ENCODE measurements around the gene TMEM270.

The TMEM270 gene

DNA sequence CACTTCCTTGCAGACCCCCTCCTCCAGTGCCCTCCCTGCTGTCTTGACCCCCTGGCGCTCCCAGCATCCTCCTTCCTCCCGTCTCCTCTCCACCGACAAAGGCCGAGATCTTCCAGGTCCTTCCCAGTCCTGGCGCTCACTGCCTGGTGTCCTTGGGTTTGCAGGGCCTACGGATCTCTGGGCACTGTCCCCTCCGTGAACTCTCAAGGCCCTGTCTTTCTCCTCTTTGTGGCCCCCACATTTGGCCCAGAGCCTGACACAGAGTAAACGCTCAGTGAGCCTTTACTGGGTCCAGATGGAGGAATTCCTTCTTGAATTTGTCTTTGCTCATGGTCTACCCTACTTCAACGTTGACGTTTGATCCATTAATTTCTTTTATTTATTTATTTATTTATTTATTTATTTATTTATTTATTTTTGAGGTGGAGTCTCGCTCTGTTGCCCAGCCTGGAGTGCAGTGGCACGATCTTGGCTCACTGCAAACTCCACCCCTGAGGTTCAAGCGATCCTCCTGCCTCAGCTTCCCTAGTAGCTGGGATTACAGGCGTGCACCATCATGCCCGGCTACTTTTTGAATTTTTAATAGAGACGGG, 29.7 kb downstream of the TMEM270 start:
- DNase-seq: no peak

DNA sequence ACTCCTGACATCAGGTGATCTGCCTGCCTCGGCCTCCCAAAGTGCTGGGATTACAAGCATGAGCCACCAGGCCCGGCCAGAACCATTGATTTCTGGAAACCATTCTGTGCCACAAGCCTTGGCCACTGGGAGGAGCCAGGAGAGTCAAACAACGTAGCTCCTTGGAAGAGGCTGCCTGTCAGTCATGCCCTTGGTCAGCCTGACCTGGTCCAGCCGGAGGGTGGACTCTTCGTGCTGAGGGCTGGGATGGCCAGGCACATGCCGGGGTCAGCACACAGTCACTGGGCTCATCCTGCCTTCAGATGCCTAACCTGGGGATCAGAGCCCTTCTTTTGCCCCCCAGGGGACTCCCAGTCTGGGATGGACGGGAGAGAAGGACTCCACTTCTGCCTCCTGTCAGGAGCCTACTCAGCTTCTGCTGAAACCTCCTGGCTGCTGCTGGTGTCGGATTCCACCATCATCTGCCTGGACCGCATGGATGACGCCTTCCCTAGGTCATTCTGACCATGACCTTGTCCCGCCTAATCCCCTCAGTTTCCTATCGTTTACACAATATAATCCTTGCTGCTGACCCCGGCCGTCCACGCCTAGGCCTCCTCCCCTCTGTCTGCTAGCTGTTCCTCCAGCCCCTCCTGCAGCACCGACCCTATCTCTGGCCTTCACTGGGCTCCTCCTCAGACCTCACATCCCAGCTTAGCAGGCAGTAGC, 30.4 kb downstream of the TMEM270 start:
- DNase-seq: no peak

DNA sequence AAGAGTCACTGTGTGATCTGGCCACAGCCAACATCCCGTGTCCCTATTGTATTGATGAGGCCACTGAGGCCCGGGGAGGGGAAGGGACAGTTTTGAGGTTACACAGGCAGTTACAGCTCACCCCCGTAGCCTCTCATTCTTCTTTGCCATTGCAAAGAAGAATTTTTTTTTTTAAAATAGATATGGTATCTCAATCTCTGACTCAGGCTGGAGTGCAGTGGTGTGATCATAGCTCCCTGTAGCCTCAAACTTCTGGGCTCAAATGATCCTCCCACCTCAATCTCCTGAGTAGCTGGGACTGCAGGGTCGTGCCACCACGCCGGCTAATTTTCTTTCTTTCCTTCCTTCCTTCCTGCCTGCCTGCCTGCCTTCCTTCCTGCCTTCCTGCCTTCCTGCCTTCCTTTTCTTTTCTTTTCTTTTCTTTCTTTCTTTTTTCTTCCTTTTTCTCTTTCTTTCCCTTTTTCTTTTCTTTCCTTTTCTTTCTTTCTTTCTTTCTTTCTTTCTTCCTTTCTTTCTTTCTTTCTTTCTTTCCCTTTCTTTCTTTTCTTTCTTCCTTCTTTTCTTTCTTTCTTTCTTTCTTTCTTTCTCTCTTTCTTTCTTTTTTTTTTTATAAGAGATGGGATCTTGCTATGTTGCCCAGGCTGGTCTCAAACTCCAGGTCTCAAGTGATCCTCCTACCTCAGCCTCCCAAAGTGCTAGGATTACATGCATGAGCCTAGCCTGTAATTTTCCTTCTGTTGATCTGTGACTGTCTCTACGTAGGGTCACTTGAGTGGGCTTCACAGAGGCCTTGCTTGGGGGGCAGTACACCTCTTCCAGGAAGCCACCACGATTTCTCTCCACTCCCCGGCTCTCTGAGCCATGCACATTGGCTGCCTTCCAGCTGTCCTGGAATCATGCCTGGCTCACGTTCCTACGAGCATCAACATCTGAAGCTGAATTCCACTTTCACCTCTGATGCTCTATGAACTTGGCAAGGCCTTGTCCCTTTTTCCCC, 31.3 kb downstream of the TMEM270 start:
- DNase-seq: no peak

DNA sequence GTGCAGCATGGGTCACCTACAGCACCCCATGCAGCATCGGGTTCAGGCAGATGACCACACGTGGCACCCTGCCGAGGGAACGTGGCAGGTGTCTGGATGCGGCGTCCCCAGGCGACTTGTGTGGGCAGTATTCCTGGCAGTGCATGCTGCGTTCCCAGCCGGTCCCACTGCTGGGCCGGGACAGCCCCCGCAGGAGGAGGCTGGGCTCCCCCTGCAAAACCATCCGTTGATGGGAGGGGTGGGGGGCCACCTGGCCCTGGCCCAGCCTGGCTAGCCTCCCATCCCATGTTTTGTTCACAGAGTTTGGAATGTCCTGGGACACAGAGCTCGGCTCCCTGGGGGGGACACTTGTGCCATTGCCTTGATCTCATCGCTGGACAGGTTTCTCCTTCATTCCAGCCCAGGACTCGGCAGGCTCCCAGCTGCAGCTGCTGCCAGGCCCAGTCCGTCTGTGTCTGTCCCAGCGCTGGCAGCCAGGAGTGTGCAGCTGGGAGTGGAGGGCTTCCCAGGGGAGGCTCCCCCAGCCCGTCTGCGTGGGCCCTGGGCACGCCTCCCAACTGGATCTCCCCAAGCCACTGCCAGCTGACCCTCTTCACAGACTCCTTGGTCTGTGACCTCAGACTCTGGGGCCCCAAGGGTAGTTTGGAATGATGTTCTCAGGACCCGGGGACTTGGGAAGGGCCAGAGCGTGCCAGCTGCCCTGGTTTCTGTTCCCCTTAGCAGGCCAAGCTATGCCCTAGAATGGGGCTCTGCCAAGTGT, 32.6 kb downstream of the TMEM270 start:
- no peak for DNase-seq

DNA sequence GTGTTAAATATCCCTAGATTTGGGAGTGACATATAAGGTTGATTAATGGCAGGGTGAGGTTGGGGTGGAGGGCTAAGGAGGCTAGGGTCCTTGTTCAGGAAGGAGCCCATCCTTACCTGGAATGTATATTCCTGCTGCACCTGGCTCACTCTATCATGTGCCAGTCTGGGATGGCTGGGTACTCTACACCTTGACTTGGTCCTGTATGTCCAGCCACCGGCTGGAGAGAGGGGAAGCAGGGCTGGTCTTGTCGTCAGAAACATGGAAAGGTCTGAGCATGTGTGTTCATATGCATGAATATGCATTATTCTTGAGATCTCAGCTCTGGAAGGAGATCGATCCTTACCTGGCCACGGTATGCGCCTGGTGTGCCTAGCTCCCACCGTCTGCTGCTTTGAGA, 33.2 kb downstream of the TMEM270 start:
- DNase-seq: no peak

DNA sequence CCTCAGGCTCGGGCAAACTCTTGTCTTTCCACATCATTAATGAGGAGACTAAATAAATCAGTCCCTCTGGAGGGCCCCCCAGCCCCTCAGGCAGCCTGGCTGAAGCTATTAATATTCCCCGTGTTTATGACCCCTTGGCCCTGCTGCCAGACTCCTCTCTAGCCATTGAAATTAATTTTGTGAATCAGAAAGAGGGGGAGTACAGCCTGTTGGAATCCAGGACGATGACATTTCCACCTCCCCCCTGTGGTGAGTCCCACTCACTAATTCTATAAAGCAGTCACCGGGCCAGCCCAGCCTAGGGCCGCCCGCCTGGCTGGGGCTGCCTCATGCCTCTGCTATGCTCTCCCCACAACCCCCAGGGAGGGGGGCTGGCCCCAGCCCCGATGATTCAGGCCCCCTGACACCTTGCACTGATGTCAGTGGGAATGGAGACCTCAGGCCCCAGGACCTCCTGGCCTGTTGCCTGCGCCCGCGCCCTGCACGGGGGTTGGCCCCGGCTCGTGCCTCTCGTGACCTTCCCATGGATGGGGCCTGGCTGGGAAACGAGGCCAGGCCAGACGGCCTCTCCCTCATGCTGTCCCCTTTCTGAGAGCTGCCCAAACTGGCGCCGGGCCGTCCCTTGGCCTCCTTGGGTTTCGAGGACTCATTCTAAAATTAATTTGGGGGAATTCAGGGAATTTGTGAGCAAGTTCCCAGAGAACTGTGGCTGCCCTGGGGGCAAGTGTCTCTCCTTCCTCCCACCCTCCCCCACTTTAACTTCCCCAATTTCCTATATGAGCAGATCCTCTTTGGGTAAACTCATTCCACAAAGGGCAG, 34.0 kb downstream of the TMEM270 start:
- DNase-seq: no peak

DNA sequence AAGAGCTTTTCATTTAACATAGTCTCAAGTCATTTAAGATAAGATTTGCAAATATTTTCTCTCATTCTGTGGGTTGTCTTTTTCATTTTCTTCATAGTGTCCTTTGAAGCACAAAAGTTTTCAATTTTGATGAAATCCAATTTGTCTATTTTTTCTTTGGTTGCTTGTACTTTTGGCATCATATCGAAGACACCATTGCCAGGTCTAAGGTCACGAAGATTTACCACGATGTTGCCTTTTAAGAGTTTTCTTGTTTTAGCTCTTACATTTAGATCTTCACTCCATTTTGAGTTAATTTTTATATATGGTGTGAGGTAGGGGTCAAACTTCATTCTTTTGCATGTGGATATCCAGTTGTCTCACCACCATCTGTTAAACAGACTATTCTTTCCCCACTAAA, 34.7 kb downstream of the TMEM270 start:
- no peak for DNase-seq

DNA sequence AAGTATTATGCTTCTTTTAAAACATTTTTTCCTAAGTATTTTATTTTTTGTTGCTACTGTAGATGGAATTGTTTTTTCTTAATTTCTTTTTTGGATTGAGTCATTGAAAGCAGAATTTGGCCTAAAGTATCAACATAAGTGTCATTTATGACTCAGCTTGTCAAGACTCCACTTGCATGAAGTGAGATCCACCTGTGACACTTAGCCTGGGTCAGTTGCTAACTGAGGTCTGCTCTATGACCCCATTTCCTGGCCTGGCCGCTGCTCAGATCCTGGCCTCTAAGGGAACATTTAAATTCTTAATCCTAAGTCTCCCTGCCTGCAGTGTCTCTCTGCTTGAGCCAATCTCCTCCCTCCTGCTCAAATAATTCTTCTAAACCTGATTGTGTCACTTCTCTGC, 35.5 kb downstream of the TMEM270 start:
- no peak for DNase-seq

DNA sequence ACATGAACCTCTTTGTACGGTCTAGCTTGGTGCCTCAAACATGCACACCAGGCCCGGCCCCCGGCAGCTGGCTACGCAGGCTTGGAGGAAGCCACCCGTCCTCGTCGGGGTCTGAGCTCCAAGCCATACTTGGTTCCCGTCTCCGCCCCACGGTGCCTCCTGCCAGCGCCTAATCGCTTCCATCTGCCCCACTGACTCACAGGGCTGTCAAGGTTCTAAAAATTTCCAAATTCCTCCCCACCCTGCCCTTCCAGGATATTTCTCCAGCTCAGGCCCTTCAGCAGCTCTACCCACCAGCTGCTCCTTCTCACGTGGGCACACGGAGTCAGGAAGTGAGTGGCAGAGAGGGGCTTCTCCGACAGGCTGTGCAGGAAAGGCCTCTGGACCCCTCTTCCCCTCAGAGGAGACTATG, 38.8 kb downstream of the TMEM270 start:
- no peak for DNase-seq

DNA sequence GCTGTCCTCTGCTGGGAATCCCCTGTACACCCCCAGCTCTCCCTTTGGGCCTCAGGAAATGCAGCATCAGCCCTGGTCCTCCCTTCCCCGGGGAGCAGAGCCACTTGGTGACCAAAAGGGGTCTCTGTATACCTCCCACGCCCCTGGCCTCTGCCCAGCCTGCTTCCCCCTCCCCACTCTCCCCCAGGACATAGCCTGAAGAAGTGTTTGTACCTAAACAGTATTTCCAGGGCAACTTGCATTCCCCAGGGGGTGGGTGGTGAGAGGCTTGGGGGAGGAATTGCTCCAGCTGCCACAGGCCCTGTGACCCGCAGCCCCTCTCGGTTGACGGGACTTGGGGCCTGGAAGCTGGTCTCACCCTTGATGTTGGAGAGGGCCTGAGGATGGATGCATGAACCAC, 39.3 kb downstream of the TMEM270 start:
- DNase-seq: no peak

DNA sequence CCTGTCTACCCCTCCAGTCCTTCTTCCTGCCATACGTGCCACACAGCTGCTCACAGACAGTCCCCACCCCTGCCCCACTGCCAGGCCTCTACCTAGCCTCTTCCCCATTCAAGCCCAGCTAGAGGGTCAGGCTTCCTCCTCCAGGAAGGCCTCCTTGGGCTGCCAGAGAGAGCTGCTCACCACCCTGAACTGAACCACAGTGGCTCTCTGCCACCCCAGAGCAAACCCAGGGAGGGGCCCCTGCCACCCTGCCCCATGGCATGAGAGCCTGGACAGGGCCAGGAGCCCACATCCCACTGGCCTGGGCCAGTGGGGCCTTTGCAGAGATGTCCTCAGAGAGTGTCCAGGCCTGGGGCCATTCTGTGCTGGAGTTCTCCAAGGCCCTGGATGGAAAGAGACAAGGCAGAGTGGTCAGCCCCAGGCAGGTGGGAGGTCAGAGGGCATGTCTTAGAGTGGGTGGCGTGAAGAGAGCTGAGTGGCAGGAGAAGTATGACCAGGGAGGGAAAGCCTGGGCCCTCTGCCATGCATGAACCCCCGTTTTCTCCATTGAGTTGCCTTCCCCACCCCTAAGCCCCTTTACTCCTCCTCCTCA, 40.4 kb downstream of the TMEM270 start:
- no peak for DNase-seq

DNA sequence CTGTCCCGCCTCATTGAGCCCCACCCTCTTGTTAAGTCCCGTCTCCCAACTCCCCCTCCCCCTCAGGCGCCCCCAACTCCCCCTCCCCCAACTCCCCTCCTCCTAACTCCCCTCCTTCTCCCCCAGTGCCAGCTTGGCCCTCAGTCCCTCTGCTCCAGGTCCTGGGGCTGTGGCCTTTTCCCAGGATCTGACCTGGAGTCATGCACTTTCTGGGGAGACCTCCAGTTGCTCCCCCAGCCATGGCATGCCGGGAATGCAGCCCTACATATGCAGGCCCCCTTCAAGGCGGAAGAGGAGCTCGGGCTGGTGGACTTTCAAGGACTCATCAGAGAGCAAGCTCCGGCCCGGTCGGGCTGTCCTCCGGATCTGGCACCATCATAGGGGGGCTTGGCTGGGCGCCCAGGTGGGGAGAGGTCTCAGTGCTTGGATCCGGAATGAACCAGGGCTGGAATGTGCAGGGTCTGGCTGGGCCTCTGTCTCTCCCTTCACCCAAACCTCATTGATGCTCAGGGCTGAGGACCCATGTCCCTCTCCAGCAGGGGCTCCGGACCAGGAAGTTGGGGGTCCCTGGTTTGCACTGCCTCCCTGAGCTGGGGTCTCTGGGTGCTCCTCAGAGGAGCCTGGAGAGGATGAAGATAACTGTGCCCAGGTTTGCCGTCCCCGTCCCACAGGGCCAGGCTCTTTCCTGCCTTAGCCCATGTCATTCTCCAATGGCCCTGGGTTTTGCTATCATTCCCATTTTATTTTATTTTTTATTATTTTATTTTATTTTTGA, 41.1 kb downstream of the TMEM270 start:
- DNase-seq: no peak

DNA sequence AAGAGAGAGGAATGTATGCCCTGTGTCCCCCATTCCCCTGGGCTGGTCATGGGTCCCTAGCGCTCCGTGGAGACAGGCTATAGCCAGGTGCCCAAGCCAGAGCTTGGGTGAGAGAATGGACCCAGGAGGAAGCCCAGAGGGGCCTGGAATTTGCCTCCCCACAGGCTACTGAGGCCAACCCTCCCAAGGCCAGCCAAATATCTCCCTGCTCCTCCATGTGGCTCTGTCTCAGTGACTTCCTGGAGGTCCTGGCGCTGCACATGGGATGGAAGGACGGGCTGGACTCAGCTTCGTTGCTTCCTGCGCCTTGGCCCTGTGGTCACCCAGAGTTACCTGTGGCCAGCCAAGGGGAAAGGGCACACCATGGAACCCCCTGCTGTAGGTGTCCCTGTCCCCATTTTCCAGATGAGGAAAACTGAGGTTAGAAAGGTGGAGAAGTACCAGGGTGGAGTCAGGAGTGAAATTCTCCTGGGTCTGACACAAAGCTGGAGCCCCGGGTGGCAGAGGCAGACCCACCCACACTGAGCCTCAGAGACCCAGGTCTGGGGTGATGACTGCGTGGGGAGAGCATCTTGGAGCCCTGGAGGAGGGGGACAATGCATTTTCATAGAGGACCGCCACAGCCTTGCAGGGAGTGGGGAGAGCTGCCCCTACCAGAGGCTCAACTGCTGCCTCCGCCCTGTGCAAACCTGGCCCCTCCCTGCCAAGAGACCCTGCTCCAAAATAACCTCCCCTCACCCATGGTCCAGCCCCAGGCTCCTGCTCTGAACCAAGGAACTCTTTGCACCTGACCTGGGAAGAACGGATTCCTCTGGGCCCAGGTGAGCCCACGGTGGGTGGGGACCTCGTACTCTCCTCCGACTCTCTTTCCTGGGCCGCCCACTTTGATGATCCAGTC, 42.6 kb downstream of the TMEM270 start:
- DNase-seq: no peak

DNA sequence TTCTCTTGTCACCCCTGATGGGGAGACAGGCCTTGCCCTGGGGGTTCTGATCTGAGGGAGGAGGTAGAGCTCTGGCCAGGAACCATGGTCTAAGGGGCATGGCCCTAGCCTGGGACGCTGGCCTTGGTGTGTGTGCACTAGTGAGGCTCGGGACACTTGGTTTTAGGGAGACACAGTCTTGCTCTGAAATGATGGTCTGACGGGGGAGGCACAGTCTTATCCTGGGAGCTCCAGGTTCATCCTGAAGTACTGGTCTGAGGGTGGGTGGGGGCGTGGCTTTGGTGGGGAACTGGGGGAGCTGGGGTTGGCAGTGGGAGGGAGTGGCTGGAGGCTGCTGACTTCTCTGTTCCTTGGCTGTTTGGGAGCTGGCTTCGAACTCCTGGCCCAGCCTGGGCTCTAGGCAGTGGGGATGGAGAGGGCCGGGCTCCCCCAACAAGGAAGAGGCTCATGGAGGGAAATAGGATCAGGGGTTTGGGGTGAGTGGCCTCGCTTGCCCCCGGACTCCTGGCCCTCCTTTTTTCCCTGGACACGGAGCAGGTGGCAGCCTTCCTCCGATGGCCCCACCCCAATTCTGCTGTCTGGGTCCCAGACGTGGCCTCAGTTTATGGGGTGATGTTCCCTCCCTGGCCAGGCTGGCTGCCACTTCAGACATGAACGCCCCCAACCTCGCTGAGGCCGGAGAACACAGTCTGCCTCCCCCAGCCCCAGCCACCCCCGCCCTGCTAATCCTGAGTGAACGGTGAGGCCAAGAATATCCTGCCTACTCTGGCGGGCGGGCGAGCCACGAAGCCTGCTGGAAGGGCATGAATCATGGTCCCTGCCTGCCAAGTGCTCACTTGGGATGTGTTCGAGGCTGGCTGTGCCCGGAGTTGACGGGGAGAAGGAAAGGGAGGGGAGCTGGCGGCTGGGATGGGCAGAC, 43.5 kb downstream of the TMEM270 start:
- DNase-seq: no peak

DNA sequence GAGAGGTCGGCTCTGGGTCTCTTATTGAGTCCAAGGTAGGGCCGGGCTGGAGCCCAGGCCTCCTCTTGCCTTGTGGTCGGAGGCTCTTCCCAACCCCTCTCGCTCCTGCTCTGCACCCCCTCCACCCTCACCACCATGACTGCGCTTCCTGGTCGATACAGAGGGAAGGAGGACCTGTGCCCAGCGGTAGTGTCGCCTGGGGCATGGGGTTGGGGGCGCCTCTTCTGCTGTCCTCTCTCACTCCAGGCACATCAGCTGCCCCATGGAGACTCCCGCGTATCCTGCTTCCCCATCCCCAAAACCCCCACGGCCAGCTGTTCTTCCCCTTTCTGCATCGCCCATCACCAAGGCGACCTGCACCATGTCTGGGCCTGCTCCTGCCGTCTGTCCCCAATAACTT, 44.4 kb downstream of the TMEM270 start:
- no peak for DNase-seq

DNA sequence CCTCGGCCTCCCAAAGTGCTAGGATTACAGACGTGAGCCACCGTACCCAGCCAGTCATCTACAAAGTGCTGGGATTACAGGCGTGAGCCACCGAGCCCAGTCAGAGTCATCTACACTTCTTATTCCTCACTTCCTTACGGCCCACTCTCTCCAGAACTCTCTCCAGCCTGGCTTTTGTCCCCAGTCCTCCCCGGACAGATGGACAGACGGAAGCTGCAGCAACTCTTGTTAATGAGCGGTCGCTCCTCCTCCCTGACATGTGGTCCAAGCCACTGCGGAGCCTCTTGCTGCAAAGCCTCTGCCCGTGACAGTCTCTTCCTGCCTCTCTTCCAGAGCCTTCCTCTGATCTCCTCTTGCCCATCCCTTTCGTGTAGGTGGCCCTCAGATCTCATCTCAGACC, 45.9 kb downstream of the TMEM270 start:
- DNase-seq: no peak

DNA sequence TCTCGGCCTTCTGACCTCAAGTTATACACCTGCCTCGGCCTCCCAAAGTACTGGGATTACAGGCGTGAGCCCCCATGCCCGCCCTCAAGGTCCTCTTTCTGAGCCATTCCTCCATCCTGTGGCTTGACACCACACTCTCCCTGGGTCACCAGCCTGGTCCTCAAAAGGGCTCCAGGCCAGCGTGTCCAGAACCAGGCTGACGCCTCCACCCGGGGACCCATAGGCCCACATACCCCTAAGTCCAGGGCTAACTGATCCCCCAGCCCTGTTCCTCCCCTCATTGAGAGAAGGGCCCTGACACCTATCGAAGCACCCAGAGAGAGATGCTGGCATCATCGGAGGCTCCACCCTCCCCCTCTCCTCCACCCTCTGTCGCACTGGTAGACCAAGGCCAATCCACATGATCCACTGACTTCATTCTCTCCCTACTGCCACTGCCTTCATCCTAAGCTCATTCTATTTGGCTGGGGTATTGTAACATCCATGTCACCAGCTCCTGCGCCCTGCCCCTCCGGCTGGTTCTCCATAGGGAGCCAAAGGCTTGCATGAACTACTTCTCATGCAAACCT, 46.7 kb downstream of the TMEM270 start:
- DNase-seq: no peak

DNA sequence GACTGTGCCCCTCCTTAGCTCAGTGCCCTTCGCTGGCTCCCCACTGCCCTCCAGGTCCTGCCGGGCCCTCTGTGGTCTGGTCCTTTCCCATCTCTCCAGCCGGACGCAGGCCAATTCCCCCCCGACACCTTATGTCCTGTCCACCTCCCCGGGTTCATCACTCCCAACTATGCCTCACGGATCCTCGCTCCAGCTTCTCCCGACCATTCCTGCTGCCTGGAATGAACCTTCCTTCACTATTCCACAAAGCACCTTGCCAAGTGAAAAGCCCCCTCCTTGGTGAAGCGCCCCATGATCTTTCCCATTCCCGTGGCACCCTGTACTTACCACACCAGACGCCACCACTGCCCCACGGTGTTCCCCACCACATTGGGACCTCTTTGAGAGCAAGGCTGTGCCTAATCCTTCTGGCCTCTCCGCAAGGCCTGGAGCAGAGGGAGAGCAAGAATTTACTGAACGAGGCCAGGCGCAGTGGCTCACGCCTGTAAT, 47.2 kb downstream of the TMEM270 start:
- no peak for DNase-seq

All from NCI-H2081 treated with DMSO at 0.1 percent for 48 hours (cell line).